NCI-H1436 (cell line): ENCODE measurements around the gene SNX7.

ENCODE experiments used
- DNase-seq: peaks from one replicate; lab custom pipeline; 2025; lab: John Stamatoyannopoulos, UW

Gene SNX7, protein sequence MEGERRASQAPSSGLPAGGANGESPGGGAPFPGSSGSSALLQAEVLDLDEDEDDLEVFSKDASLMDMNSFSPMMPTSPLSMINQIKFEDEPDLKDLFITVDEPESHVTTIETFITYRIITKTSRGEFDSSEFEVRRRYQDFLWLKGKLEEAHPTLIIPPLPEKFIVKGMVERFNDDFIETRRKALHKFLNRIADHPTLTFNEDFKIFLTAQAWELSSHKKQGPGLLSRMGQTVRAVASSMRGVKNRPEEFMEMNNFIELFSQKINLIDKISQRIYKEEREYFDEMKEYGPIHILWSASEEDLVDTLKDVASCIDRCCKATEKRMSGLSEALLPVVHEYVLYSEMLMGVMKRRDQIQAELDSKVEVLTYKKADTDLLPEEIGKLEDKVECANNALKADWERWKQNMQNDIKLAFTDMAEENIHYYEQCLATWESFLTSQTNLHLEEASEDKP

DNA sequence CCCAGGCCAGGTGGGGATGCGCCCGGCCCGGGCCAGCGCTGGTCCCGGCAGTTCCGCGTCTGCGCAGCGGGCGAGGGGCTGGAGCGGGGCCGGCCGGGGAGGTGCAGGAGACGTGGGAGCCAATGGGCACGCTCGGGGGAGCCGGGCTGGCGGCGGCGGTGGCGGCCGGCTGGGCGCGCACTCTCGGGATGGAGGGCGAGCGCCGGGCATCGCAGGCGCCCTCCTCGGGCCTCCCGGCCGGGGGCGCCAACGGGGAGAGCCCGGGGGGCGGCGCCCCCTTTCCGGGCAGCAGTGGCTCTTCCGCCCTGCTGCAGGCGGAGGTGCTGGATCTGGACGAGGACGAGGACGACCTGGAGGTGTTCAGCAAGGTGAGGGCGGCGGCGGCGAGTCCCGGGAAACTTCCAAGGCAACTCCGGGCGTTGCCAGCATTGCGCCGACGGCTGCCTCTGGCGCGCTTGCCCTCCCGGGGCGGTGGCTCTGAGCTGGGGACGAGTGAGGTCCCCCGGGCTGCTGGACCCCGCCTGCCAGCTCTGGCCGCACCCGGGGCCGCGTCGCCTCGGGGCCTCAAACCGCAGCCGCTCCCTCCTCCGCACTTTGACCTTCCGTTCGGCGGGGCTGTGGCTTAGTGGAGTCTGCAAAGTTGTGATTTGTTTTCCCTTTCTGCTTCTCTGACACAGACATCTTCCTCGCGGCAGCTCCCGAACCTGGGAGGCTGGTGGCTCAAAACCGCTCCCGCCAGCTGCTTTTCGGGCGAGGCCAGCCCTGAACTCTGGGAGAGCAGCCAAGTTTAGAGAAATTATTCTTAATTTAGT is at the start of gene SNX7:
SNX7 (plus strand) TSS at position 178 of the 812 bp plus-strand sequence; CDS start at position 189, 11 bp downstream.
- peak; percentile 44 for DNase-seq

DNA sequence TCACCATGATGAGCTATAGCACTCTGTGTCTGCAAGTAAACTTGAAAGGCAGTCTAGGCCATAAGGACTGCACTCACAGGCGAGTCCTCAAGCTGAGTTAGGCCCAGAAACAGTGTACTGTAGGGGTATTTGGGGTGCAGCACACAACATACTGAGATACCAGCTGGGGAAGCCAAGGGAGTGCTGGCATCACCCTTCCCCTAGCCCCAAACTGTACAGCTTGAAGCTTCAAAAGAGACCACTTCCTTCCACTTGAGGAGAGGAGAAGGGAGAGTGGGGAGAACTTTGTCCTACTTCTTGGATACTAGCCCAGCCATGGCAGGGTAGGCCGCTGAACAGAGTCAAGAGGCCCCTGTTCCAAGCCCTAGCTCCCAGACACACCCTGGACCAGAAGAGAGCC is 24.2 kb upstream of the SNX7 start:
- no peak for DNase-seq

DNA sequence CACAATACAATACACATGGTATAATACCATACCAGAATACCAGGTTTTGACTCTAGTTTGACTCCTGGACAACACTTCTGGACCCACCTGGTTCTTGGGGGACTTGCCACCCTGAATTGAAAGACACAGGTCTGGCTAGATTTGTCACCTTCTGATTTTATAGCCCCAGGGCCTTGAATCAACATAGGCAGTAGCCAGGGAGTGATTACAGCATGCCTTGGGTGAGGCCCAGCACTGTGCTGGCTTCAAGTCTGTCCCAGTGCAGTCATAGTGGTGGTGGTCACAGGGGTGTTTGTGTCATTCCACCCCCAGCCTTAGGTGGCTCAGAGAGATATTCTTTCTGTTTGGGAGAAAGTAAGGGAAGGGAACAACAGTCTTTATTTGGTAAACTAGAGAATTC is 23.3 kb upstream of the SNX7 start:
- no peak for DNase-seq

GRCh38 chr1:98644510-98644909 is 17.0 kb upstream of the SNX7 start:
- no peak for DNase-seq

- DNase-seq: no peak
These were observed 10.3 kb upstream of the SNX7 start for GRCh38 chr1:98651116-98651632.

DNA sequence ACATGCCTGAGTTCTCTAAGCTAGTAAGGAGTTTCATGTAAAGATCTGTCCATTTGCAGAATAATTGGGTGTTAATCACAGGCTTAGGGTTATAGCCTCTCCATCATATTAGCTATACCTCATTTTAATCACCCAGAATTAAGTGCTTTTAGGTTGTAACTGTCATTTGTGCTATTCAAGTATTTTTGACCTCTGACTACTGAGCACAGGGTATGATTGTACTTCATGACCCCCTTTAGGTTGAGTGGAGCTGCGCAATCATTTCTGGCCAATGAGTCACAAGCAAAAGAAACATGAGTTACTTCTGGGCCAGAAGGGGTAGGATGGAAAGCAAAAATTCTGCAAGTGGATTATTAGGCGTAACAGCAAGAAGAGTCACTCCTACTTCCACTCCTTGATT is 8.4 kb upstream of the SNX7 start:
- DNase-seq: no peak

DNA sequence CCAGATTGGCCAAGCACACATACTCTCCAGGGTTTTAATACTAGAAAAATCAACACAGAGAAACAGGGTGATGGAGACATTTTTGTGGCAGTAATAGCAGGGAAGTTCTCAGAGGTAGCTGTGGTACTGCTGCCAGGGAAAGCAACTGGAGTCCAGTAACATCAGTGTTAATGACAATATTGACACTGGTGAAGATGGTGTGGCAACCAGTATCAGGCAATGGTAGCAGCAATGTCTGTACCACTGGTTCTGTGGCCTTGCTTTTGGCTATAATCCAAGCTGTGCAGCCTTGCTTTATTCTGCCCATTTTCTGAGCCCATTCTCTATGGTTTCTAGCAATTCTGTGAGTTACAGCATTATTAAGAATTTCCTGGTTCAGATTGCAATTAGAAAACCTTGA is 1.6 kb upstream of the SNX7 start:
- DNase-seq: no peak

DNA sequence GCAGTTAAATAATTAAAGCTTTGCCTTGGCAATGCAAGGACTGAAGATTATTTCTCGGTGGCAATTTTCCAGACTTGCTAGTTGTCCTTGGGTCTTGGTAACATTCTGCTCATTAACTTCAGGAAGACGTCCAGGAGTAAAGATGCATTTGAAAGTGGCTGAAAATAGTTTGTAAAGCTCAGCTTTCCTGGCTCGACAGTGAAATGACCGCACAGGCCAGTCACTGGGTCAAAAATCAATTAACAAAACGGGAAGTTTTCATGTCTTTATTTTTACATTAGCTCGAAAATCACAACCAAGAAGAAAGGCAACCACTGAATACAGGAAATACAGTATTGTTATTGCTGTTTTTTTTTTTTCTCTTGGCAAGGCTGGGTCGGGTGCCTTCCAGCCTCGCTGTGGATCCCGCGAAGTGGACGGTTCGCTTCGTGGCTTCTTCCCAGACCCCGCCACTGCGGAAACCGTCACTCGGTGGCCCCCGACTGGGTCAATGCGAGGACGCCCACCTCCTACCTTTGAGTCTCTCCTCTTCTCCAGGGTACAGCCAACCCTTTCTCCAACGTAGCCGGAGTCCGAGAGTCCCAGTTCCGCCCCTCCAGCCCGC is 479 bp upstream of the SNX7 start:
- DNase-seq: no peak

DNA sequence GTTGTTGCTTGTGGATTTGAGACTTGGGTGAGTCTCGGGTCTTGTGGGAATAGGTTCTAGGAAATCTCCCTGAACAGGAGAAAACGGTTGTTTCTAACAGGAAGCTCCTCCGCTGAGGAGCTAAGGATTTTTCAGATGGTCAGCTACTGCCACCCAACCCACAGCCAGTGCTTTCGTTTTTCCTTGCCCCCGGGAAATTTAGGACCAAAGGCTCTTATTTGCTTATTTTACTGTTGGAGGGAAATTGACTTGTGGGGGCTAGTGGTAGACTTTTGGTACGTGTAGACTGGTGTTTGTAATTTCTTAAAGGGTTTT is 792 bp downstream of the SNX7 start:
- DNase-seq: no peak

GRCh38 chr1:98668733-98669132 is 7.2 kb downstream of the SNX7 start:
- DNase-seq: no peak

GRCh38 chr1:98669355-98670296 is 8.1 kb downstream of the SNX7 start:
- no peak for DNase-seq

- no peak for DNase-seq
These were observed 10.7 kb downstream of the SNX7 start for GRCh38 chr1:98672189-98672588.

- DNase-seq: no peak
These were observed 12.7 kb downstream of the SNX7 start for GRCh38 chr1:98674075-98674781.

GRCh38 chr1:98675282-98675681 is 13.8 kb downstream of the SNX7 start:
- DNase-seq: no peak

DNA sequence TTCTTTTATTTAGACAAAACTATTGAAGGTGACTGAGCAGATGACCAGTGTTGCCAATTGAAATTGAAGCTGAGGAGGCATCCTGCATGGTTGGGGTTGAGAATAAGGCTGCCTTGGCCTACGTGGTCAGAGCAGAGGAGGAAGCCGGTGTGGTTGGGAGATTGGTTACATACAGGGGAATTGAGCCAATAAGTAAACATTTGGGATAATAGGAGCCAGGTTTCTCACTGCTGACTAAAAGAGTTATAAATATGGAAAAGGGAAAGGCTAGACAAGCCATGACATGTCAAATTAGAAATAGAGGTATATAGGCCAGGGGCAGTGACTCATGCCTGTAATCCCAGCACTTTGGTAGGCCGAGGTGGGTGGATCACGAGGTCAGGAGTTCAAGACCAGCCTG is 15.8 kb downstream of the SNX7 start:
- no peak for DNase-seq

- DNase-seq: no peak
These were observed 20.3 kb downstream of the SNX7 start for GRCh38 chr1:98681812-98682211.

GRCh38 chr1:98688110-98688739 is 26.7 kb downstream of the SNX7 start:
- DNase-seq: no peak

GRCh38 chr1:98690576-98690975 is 29.1 kb downstream of the SNX7 start:
- no peak for DNase-seq

DNA sequence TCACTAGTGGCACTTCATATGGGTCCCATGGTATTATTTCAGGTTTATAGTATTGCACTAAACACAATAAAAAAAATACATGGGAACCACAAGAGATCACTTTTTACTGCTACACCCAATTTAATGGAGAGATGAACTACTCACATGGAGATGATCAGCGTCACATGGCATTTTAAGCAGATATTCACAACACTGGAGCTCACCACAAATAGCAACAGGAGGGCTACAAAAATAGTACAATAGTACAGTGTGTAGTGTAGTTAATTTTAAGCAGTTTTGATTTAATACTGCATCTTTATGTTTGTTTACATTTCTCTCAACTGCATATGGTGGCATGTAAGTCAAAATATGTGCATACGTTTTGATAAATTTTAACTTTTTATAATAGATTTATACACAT is 31.0 kb downstream of the SNX7 start:
- no peak for DNase-seq

DNA sequence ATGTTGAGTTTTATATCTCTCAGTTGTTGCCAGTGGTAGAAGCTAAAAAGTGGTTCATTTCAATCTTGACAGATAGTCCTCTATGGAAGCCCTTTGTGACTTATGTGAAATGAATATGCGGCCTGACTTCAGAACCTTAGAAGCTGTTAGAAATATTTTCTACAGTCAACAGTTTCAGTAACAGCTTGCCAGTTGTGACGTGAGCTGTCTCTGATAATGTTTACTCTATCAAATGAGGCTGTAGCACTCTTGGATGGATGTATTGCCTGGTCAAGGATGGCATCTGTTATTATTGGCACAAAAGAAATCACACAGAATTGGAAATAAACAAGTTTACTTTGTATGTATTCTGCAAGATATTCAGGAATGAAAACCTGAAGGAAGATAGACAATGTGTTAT is 31.9 kb downstream of the SNX7 start:
- DNase-seq: no peak
